ENCODE data around the gene PRSS12.

The PRSS12 gene

DNA sequence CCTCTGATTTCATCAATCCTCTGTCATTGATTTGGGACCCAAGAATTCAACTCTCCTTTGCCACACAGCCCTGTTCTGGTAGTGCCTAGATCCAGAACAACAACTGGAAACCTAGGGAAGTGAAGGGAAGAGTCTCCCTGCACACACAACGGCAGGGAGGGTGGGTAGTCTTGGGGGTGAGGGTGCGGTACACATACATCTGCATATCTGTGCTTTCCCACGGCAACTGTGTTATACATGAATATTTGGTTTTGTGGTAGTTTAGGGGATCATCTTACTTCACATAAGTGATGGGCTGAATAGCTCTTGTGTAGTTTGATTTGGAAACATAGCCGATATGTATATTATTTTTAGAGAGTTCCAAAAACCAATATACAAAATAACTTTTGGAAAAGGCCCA is 3.3 kb upstream of the PRSS12 start:
- Histone ChIP-seq H3K9ac (ENCODE audit: low read length) (no peak overlapping the region), H3K36me3 (ENCODE audit: insufficient read depth, low read length) (no peaks in the 10 kb centered on the region), H3K9me2 (ENCODE audit: low read depth, low read length) (no peaks in the 10 kb centered on the region), H3F3A (ENCODE audit: insufficient read depth, low read length) (no peaks in the 10 kb centered on the region), H3K9me3 (ENCODE audit: low read length) (no peaks in the 10 kb centered on the region), H3K4me1 (ENCODE audit: insufficient read depth, low read length, severe bottlenecking) (no peaks in the 10 kb centered on the region), H3K4me3 (ENCODE audit: low read depth, low read length, poor library complexity, severe bottlenecking) (no peak overlapping the region), H3K4me2 (ENCODE audit: low read length) (no peak overlapping the region), H3K27ac (ENCODE audit: low read depth, low read length, poor library complexity, severe bottlenecking) (no peak overlapping the region), H4K20me1 (ENCODE audit: insufficient read depth, low read length) (no peaks in the 10 kb centered on the region), H3K27me3 (ENCODE audit: insufficient read depth, low read length) (peaks cover 5% of the 10 kb centered on the region; the same call in 1 of the 2 replicates), H2AFZ (ENCODE audit: low read length) (no peak overlapping the region), H3K79me2 (ENCODE audit: insufficient read depth, low read length) (no peaks in the 10 kb centered on the region)
- no peak for TF ChIP-seq EZH2 (IDR thresholded peaks at IDR 0.05; ENCODE audit: borderline replicate concordance, low read length)
- TF ChIP-seq, protein P1, sequence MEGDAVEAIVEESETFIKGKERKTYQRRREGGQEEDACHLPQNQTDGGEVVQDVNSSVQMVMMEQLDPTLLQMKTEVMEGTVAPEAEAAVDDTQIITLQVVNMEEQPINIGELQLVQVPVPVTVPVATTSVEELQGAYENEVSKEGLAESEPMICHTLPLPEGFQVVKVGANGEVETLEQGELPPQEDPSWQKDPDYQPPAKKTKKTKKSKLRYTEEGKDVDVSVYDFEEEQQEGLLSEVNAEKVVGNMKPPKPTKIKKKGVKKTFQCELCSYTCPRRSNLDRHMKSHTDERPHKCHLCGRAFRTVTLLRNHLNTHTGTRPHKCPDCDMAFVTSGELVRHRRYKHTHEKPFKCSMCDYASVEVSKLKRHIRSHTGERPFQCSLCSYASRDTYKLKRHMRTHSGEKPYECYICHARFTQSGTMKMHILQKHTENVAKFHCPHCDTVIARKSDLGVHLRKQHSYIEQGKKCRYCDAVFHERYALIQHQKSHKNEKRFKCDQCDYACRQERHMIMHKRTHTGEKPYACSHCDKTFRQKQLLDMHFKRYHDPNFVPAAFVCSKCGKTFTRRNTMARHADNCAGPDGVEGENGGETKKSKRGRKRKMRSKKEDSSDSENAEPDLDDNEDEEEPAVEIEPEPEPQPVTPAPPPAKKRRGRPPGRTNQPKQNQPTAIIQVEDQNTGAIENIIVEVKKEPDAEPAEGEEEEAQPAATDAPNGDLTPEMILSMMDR (IDR thresholded peaks at IDR 0.05; ENCODE audit: low read length): no peak

DNA sequence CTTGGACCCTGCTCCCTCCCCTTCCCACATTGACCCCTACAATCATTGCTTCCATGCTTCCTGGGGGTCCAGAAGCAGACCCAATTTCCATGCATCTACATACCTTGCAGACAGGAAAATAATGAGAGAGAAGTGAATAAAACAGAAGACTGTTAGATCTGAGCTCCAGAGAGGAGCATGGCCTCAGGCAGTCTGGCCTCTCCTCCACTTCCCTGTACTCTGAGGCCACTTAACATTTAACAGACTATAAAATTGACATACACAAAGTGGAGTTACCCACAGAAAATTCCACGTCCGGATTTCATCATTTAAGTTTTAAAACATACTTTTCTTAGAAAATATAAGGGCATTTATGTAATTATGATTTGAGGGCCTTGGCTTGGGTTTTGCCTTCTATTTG is 2.1 kb upstream of the PRSS12 start:
- Histone ChIP-seq H3K27me3 (ENCODE audit: insufficient read depth, low read length) (peaks cover 5% of the 10 kb centered on the region; the same call in 1 of the 2 replicates), H2AFZ (ENCODE audit: low read length) (no peak overlapping the region), H3F3A (ENCODE audit: insufficient read depth, low read length) (no peaks in the 10 kb centered on the region), H3K4me2 (ENCODE audit: low read length) (no peak overlapping the region), H3K9me2 (ENCODE audit: low read depth, low read length) (no peaks in the 10 kb centered on the region), H3K9ac (ENCODE audit: low read length) (no peak overlapping the region), H4K20me1 (ENCODE audit: insufficient read depth, low read length) (no peaks in the 10 kb centered on the region), H3K4me3 (ENCODE audit: low read depth, low read length, poor library complexity, severe bottlenecking) (no peak overlapping the region), H3K79me2 (ENCODE audit: insufficient read depth, low read length) (no peaks in the 10 kb centered on the region), H3K27ac (ENCODE audit: low read depth, low read length, poor library complexity, severe bottlenecking) (no peak overlapping the region), H3K36me3 (ENCODE audit: insufficient read depth, low read length) (no peaks in the 10 kb centered on the region), H3K9me3 (ENCODE audit: low read length) (no peaks in the 10 kb centered on the region), H3K4me1 (ENCODE audit: insufficient read depth, low read length, severe bottlenecking) (no peaks in the 10 kb centered on the region)
- TF ChIP-seq, protein P1 (IDR thresholded peaks at IDR 0.05; ENCODE audit: low read length): no peak
- TF ChIP-seq EZH2 (IDR thresholded peaks at IDR 0.05; ENCODE audit: borderline replicate concordance, low read length): no peak

GRCh38 chr4:118353534-118354030 is 779 bp upstream of the PRSS12 start:
- Histone ChIP-seq H4K20me1 (ENCODE audit: insufficient read depth, low read length) (no peaks in the 10 kb centered on the region), H3F3A (ENCODE audit: insufficient read depth, low read length) (no peaks in the 10 kb centered on the region), H3K4me2 (ENCODE audit: low read length) (no peak overlapping the region), H3K27me3 (ENCODE audit: insufficient read depth, low read length) (no peaks in the 10 kb centered on the region), H3K27ac (ENCODE audit: low read depth, low read length, poor library complexity, severe bottlenecking) (no peak overlapping the region), H3K36me3 (ENCODE audit: insufficient read depth, low read length) (no peaks in the 10 kb centered on the region), H2AFZ (ENCODE audit: low read length) (no peak overlapping the region), H3K79me2 (ENCODE audit: insufficient read depth, low read length) (no peaks in the 10 kb centered on the region), H3K9ac (ENCODE audit: low read length) (no peak overlapping the region), H3K4me1 (ENCODE audit: insufficient read depth, low read length, severe bottlenecking) (no peaks in the 10 kb centered on the region), H3K9me2 (ENCODE audit: low read depth, low read length) (no peaks in the 10 kb centered on the region), H3K4me3 (ENCODE audit: low read depth, low read length, poor library complexity, severe bottlenecking) (no peak overlapping the region), H3K9me3 (ENCODE audit: low read length) (no peaks in the 10 kb centered on the region)
- TF ChIP-seq, protein P1 (IDR thresholded peaks at IDR 0.05; ENCODE audit: low read length): no peak
- TF ChIP-seq EZH2 (IDR thresholded peaks at IDR 0.05; ENCODE audit: borderline replicate concordance, low read length): no peak

Measured in OCI-LY1 (cell line).